Prostate gland (tissue), 2 donors: ENCODE measurements around the gene RIT1. TPM values are rescaled to one million over a fixed set of nuclear protein-coding genes. Genes with fewer than 3 reads are reported as not detected.
A peak's percentile ranks its signal among the peaks of the same experiment; 100 is the strongest.

ENCODE experiments used
- DNase-seq: peaks from one replicate; pipeline ENCODE4 v3.0.0-alpha.2; 2019; ENCODE audit warnings: low spot score
- H3K27ac ChIP-seq, 2 donors: fragments of 200-600 bp; sonication (generic); 2 replicates each; pipeline ENCODE4 v1.5.1; 2017 to 2019
- H3K27me3 ChIP-seq: fragments of 200-600 bp; sonication (generic); replicated peaks from 2 replicates; pipeline ENCODE4 v1.5.1; 2019; ENCODE audit not compliant: insufficient read depth
- H3K36me3 ChIP-seq, 2 donors: fragments of 200-600 bp; sonication (generic); 1 replicate in 1 of 2; 2 replicates in 1 of 2; pipeline versions ENCODE4 v1.5.1 to v1.8.1; 2017 to 2019
- H3K4me1 ChIP-seq: fragments of 200-600 bp; sonication (generic); replicated peaks from 2 replicates; pipeline ENCODE4 v1.5.1; 2019
- H3K4me3 ChIP-seq, 2 donors: fragments of 200-600 bp; sonication (generic); 2 replicates each; pipeline ENCODE4 v1.5.1; 2017 to 2019
- H3K9me3 ChIP-seq: fragments of 200-600 bp; sonication (generic); 2 replicates; pipeline ENCODE4 v1.5.1; 2017
- POLR2A ChIP-seq: fragments of 450-650 bp; IDR thresholded peaks from one replicate; pipeline ENCODE4 v1.6.1; 2016; ENCODE audit warnings: antibody characterized with exemption, mild to moderate bottlenecking
- POLR2AphosphoS5 ChIP-seq: sonication (generic); formaldehyde crosslinking; IDR thresholded peaks from one replicate; pipeline ENCODE4 v1.6.1; 2017; ENCODE audit warnings: antibody characterized with exemption
- WGBS: methylation state at CpG from one replicate; pipeline ENCODE4 v1.1.5; 2018; 5-methylcytosine and 5-hydroxymethylcytosine counted together
- intact Hi-C: fragments of 100-400 bp; cut with DNase I; formaldehyde crosslinking; loops from one replicate; pipeline ENCODE4 v1.14.2; 2022
- total RNA-seq, 2 donors: library from RNA; depleted of rRNA; stranded (reverse); fragments of >200 nt; gene quantifications; one replicate each; pipeline ENCODE4 v1.1.0, GENCODE V29; 2016
- TF ChIP-seq, protein P1 (sequence below), 4 experiments: fragments of 200-600 bp in 2 of 4; fragments of 450-650 bp in 2 of 4; sonication (generic) in 2 of 4; IDR thresholded peaks; 1 replicate in 3 of 4; 2 replicates in 1 of 4; pipeline ENCODE4 v1.5.1; 2016 to 2019; ENCODE audit warnings: antibody characterized with exemption in 4 of 4, mild to moderate bottlenecking in 2 of 4, moderate library complexity in 2 of 4

The RIT1 gene
- total RNA-seq, 2 donors from 2014 or later = 20.8 to 21.8 TPM

DNA sequence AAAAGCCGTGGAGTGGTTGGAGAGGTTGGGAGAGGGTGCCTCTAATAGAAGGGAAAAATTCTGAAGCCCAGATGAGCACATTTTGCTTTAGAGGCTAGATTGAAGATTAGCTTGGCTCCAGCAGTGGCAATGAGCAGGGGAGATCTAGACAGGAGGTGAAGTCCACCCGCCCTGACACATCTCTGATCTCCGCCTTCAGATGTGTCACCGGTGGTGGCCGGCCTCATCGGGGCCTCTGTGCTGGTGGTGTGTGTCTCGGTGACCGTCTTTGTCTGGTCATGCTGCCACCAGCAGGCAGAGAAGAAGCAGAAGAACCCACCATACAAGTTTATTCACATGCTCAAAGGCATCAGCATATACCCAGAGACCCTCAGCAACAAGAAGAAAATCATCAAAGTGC is 43.4 kb downstream of the RIT1 start:
- WGBS = 93% methylated on average over 8 of the region's 8 CpGs
- intact Hi-C loops = no loop called here

DNA sequence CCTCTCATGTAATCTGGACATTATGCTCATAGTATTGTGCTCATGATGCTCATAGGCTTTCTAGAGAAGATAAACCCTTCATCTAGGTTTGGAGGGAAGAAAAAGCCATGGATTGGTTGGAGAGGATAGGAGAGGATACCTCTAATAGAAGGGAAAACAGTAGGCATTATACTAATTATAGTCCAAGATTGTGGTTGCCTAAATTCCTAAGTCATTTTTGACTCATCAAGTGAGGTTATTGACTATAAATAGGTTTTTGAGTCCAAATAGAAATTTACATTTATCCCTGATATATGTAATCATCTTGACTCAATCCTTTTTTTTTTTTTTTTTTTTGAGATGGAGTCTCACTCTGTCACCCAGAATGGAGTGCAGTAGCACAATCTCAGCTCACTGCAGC is 46.8 kb downstream of the RIT1 start:
- no peak for TF ChIP-seq POLR2AphosphoS5
- TF ChIP-seq, protein P1, sequence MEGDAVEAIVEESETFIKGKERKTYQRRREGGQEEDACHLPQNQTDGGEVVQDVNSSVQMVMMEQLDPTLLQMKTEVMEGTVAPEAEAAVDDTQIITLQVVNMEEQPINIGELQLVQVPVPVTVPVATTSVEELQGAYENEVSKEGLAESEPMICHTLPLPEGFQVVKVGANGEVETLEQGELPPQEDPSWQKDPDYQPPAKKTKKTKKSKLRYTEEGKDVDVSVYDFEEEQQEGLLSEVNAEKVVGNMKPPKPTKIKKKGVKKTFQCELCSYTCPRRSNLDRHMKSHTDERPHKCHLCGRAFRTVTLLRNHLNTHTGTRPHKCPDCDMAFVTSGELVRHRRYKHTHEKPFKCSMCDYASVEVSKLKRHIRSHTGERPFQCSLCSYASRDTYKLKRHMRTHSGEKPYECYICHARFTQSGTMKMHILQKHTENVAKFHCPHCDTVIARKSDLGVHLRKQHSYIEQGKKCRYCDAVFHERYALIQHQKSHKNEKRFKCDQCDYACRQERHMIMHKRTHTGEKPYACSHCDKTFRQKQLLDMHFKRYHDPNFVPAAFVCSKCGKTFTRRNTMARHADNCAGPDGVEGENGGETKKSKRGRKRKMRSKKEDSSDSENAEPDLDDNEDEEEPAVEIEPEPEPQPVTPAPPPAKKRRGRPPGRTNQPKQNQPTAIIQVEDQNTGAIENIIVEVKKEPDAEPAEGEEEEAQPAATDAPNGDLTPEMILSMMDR (IDR thresholded peaks at IDR 0.05) = no peak
- TF ChIP-seq POLR2A = no peak
- Histone ChIP-seq H3K27me3 (no peaks in the 10 kb centered on the region), H3K9me3 (no peaks in the 10 kb centered on the region), H3K27ac (no peak overlapping the region), H3K4me1 (no peaks in the 10 kb centered on the region), H3K36me3 (no peaks in the 10 kb centered on the region), H3K4me3 (no peak overlapping the region)
- no peak for DNase-seq
- intact Hi-C loops = no loop called here

More for the DNA sequence above, 43.4 kb downstream of the RIT1 start:
- TF ChIP-seq POLR2A (no peak), POLR2AphosphoS5 (no peak)
- TF ChIP-seq, protein P1 (IDR thresholded peaks at IDR 0.05) = no peak
- no peak overlapping the region for H3K27ac ChIP-seq
- no peak for DNase-seq
- no peaks in the 10 kb centered on the region for H3K36me3 ChIP-seq
- H3K9me3 ChIP-seq = no peaks in the 10 kb centered on the region
- no peaks in the 10 kb centered on the region for H3K27me3 ChIP-seq
- no peak overlapping the region for H3K4me3 ChIP-seq
- H3K4me1 ChIP-seq = no peaks in the 10 kb centered on the region

DNA sequence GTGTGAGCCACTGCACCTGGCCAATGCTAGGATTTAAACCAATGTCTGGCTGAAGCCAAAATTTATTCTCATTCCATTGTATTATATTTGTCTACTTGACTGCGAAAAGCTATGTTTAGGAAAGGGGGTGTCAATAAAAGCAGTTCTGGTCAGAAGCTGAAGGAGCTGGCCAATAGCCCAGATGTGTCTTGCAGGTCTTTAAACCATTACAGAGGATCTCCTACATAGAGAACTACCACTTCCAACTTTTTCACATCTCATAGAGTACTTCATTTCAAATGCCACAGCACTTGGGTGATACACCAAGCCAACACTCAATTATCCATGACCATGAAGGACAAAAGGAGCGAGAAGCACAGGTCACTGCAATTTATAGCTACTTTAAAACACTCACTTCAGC is 49.3 kb downstream of the RIT1 start:
- Histone ChIP-seq H3K27ac (no peak overlapping the region), H3K36me3 (no peaks in the 10 kb centered on the region), H3K4me1 (no peaks in the 10 kb centered on the region), H3K9me3 (no peaks in the 10 kb centered on the region), H3K4me3 (no peak overlapping the region), H3K27me3 (no peaks in the 10 kb centered on the region)
- TF ChIP-seq, protein P1 (IDR thresholded peaks at IDR 0.05) = no peak
- no peak for TF ChIP-seq POLR2A
- TF ChIP-seq POLR2AphosphoS5 = no peak
- 88% methylated on average over 2 of the region's 2 CpGs for whole genome bisulfite sequencing
- intact Hi-C loops = no loop called here
- DNase-seq = no peak

DNA sequence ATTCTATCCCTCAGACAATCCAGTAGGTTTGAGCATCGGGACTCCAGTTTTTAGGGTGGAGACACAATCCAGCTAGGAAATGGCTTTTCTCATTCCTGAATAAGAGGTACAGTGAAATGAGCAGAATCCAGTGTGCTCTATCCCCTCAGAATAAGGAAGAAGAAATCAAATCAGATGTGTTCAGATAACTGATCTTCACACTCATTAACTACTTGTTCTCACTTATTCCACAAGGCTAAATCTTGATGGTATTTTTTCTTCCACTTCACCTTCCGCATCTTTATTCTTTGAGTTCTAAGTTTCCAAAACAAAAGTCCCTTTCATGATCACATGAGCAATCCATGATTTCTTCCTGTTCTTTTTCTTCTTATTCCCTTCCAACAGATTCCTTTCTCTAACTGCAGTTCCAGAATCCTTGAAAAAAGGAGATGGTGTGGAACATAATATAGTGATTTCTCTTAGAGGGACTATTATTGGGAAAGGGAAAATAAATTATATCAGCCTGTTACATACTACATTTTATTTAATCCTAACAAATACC is 50.1 kb downstream of the RIT1 start:
- no peaks in the 10 kb centered on the region for H3K36me3 ChIP-seq
- 71% methylated on average over 2 of the region's 2 CpGs for WGBS
- no peaks in the 10 kb centered on the region for H3K9me3 ChIP-seq
- H3K4me3 ChIP-seq = no peak overlapping the region
- DNase-seq = no peak
- H3K27me3 ChIP-seq = no peaks in the 10 kb centered on the region
- H3K27ac ChIP-seq = peak overlapping the region; percentile 23 to 85
- intact Hi-C loops = no loop called here
- H3K4me1 ChIP-seq = no peaks in the 10 kb centered on the region
- no peak for TF ChIP-seq POLR2A
- TF ChIP-seq POLR2AphosphoS5 = no peak
- TF ChIP-seq, protein P1 (IDR thresholded peaks at IDR 0.05) = no peak
